Esophagus (tissue), 2 donors: ENCODE measurements around the gene DTL. TPM values are rescaled to one million over a fixed set of nuclear protein-coding genes. Genes with fewer than 3 reads are reported as not detected.

Experiments
- H3K27ac ChIP-seq, 2 donors: one replicate each; pipeline ENCODE4 v1.5.1; 2013; ENCODE audit warnings: low read depth in 2 of 2, mild to moderate bottlenecking in 2 of 2, inconsistent platforms in 1 of 2, low read length in 1 of 2, moderate library complexity in 1 of 2
- H3K27me3 ChIP-seq, 2 donors: one replicate each; pipeline ENCODE4 v1.6.1; 2013; ENCODE audit warnings: low read length in 2 of 2, control low read depth in 1 of 2, mild to moderate bottlenecking in 1 of 2; ENCODE audit not compliant: insufficient read depth in 2 of 2, control insufficient read depth in 1 of 2
- H3K36me3 ChIP-seq, 2 donors: one replicate each; pipeline ENCODE4 v1.6.1; 2013; ENCODE audit warnings: low read length in 1 of 2; ENCODE audit not compliant: control insufficient read depth in 2 of 2, insufficient read depth in 2 of 2
- H3K4me1 ChIP-seq, 2 donors: one replicate each; pipeline ENCODE4 v1.6.1; 2013; ENCODE audit warnings: low read length in 1 of 2; ENCODE audit not compliant: control insufficient read depth in 2 of 2, insufficient read depth in 2 of 2
- H3K4me3 ChIP-seq, 2 donors: one replicate each; pipeline ENCODE4 v1.5.1; 2013; ENCODE audit warnings: low read length in 2 of 2, mild to moderate bottlenecking in 2 of 2, low read depth in 1 of 2, moderate library complexity in 1 of 2
- H3K9me3 ChIP-seq, 2 donors: one replicate each; pipeline ENCODE4 v1.6.1; 2013; ENCODE audit warnings: mild to moderate bottlenecking in 2 of 2, low read depth in 1 of 2, low read length in 1 of 2, moderate library complexity in 1 of 2; ENCODE audit not compliant: control insufficient read depth in 2 of 2, insufficient read depth in 1 of 2
- WGBS, 2 donors: extraction: QIAGEN DNeasy Blood & Tissue Kit; methylation state at CpG; one replicate each; pipeline ENCODE4 v1.1.7; 2013; 5-methylcytosine and 5-hydroxymethylcytosine counted together
- polyA plus RNA-seq, 2 donors: library from polyadenylated mRNA; stranded (reverse); fragments of 200-250 nt; gene quantifications; one replicate each; pipeline ENCODE4 v1.2.3, GENCODE V29; 2013
- donor health status: healthy with polysubstance abuse.
- donor health status: Bipolar disorder and iron deficiency.

The DTL gene
- polyA plus RNA-seq, 2 donors, result 1.6 to 3.4 TPM

- Histone ChIP-seq H3K27me3 (no peaks in the 10 kb centered on the region), H3K4me3 (no peak overlapping the region), H3K4me1 (no peaks in the 10 kb centered on the region), H3K9me3 (no peaks in the 10 kb centered on the region), H3K36me3 (no peaks in the 10 kb centered on the region), H3K27ac (no peak overlapping the region)
- 82 to 88% methylated on average over 1 of the region's 1 CpG for WGBS, 2 donors
These were observed 96.5 kb downstream of the DTL start for GRCh38 chr1:212132025-212132424.

GRCh38 chr1:212133319-212133718 is 97.8 kb downstream of the DTL start:
- WGBS, 2 donors, result 62 to 76% methylated on average over 2 of the region's 2 CpGs
- Histone ChIP-seq H3K9me3 (no peaks in the 10 kb centered on the region), H3K4me3 (no peak overlapping the region), H3K36me3 (no peaks in the 10 kb centered on the region), H3K27ac (no peak overlapping the region), H3K4me1 (no peaks in the 10 kb centered on the region), H3K27me3 (no peaks in the 10 kb centered on the region)

- no peaks in the 10 kb centered on the region for H3K36me3 ChIP-seq
- peaks cover 0 to 4% of the 10 kb centered on the region in 2 donors for H3K4me1 ChIP-seq
- H3K27ac ChIP-seq, result no peak overlapping the region
- 98 to 99% methylated on average over 2 of the region's 2 CpGs for WGBS, 2 donors
- H3K27me3 ChIP-seq, result no peaks in the 10 kb centered on the region
- H3K9me3 ChIP-seq, result no peaks in the 10 kb centered on the region
- H3K4me3 ChIP-seq, result no peak overlapping the region
These were observed 99.6 kb downstream of the DTL start for GRCh38 chr1:212135166-212135565.

GRCh38 chr1:212137854-212138253 is 102.3 kb downstream of the DTL start:
- H3K4me1 ChIP-seq, result peaks cover 2 to 4% of the 10 kb centered on the region in 2 donors
- no peak overlapping the region for H3K27ac ChIP-seq
- H3K27me3 ChIP-seq, result no peaks in the 10 kb centered on the region
- 86 to 90% methylated on average over 1 of the region's 1 CpG for WGBS, 2 donors
- H3K9me3 ChIP-seq, result no peaks in the 10 kb centered on the region
- no peak overlapping the region for H3K4me3 ChIP-seq
- no peaks in the 10 kb centered on the region for H3K36me3 ChIP-seq

GRCh38 chr1:212138457-212138856 is 102.9 kb downstream of the DTL start:
- Histone ChIP-seq H3K4me1 (peaks cover 2 to 4% of the 10 kb centered on the region in 2 donors), H3K27ac (no peak overlapping the region), H3K36me3 (no peaks in the 10 kb centered on the region), H3K4me3 (no peak overlapping the region), H3K27me3 (no peaks in the 10 kb centered on the region), H3K9me3 (no peaks in the 10 kb centered on the region)
- WGBS, 2 donors, result 89% methylated on average over 5 of the region's 5 CpGs

GRCh38 chr1:212139526-212140135 is 104.1 kb downstream of the DTL start:
- Histone ChIP-seq H3K27ac (peak overlapping the region in 1 of 2 donors; percentile 76), H3K4me1 (peaks cover 2 to 4% of the 10 kb centered on the region in 2 donors), H3K9me3 (no peaks in the 10 kb centered on the region), H3K36me3 (no peaks in the 10 kb centered on the region), H3K4me3 (no peak overlapping the region), H3K27me3 (no peaks in the 10 kb centered on the region)
- 76 to 81% methylated on average over 3 of the region's 3 CpGs for WGBS, 2 donors

GRCh38 chr1:212141404-212141803 is 105.9 kb downstream of the DTL start:
- Histone ChIP-seq H3K27ac (peak overlapping the region; percentile 73 to 87), H3K36me3 (no peaks in the 10 kb centered on the region), H3K27me3 (no peaks in the 10 kb centered on the region), H3K4me1 (peaks cover 2 to 4% of the 10 kb centered on the region in 2 donors), H3K9me3 (no peaks in the 10 kb centered on the region), H3K4me3 (no peak overlapping the region)
- WGBS, 2 donors, result 48 to 59% methylated on average over 4 of the region's 4 CpGs

GRCh38 chr1:212142883-212143530 is 107.5 kb downstream of the DTL start:
- Histone ChIP-seq H3K36me3 (no peaks in the 10 kb centered on the region), H3K27ac (no peak overlapping the region), H3K9me3 (no peaks in the 10 kb centered on the region), H3K27me3 (no peaks in the 10 kb centered on the region), H3K4me1 (peaks cover 2 to 4% of the 10 kb centered on the region in 2 donors), H3K4me3 (no peak overlapping the region)
- 99 to 100% methylated on average over 2 of the region's 2 CpGs for WGBS, 2 donors

- Histone ChIP-seq H3K4me3 (no peak overlapping the region), H3K27ac (peak overlapping the region; percentile 50 to 68), H3K4me1 (no peaks in the 10 kb centered on the region), H3K27me3 (no peaks in the 10 kb centered on the region), H3K36me3 (no peaks in the 10 kb centered on the region), H3K9me3 (no peaks in the 10 kb centered on the region)
- WGBS, 2 donors, result 47 to 51% methylated on average over 7 of the region's 7 CpGs
These were observed 112.1 kb downstream of the DTL start for GRCh38 chr1:212147581-212148033.

- 88 to 90% methylated on average over 4 of the region's 4 CpGs for WGBS, 2 donors
- no peak overlapping the region for H3K4me3 ChIP-seq
- H3K36me3 ChIP-seq, result no peaks in the 10 kb centered on the region
- H3K27ac ChIP-seq, result no peak overlapping the region
- no peaks in the 10 kb centered on the region for H3K4me1 ChIP-seq
- no peaks in the 10 kb centered on the region for H3K9me3 ChIP-seq
- H3K27me3 ChIP-seq, result no peaks in the 10 kb centered on the region
These were observed 114.0 kb downstream of the DTL start for GRCh38 chr1:212149566-212149965.
